NCI-H187 (cell line): Measurements from ENCODE around the gene EIF3CL.
"Not testable (repeated sequence)": the region's sequence is repeated elsewhere in the genome, so short reads cannot be mapped to it uniquely, and the experiment has no call there.

Experiments used
- DNase-seq, 2 experiments: peaks; one replicate each; lab custom pipeline; 2025; lab: John Stamatoyannopoulos, UW

Gene EIF3CL

GRCh38 chr16:28362600-28362999 lies 41.0 kb downstream of the EIF3CL start:
- DNase-seq, result not testable (repeated sequence)

GRCh38 chr16:28338230-28338629 lies 65.4 kb downstream of the EIF3CL start:
- not testable (repeated sequence) for DNase-seq

GRCh38 chr16:28336940-28337710 lies 66.5 kb downstream of the EIF3CL start:
- not testable (repeated sequence) for DNase-seq

- DNase-seq, result not testable (repeated sequence)
Observed at GRCh38 chr16:28335678-28336077, 68.0 kb downstream of the EIF3CL start.

GRCh38 chr16:28332632-28333031 lies 71.0 kb downstream of the EIF3CL start:
- not testable (repeated sequence) for DNase-seq

GRCh38 chr16:28330981-28331380 lies 72.7 kb downstream of the EIF3CL start:
- DNase-seq, result not testable (repeated sequence)

- DNase-seq, result not testable (repeated sequence)
Observed at GRCh38 chr16:28330232-28330631, 73.4 kb downstream of the EIF3CL start.
